H1 (cell line): ENCODE data around the gene SFRP2. TPM values are rescaled to one million over a fixed set of nuclear protein-coding genes. Genes with fewer than 3 reads are reported as not detected.
A peak's percentile ranks its signal among the peaks of the same experiment; 100 is the strongest.

Source experiments
- CTCF ChIA-PET: fragments of 300-600 bp; sonication (Branson Sonifier 250); formaldehyde crosslinking; loops from one replicate; lab custom pipeline; 2021; ENCODE audit not compliant: partially characterized antibody; lab: Charles Lee
- POLR2A ChIA-PET: fragments of 300-600 bp; sonication (Branson Sonifier 250); formaldehyde crosslinking; loops from one replicate; lab custom pipeline; 2021; ENCODE audit warnings: inconsistent platforms; ENCODE audit not compliant: partially characterized antibody; lab: Charles Lee
- DNase-seq, 2 experiments: peaks; one replicate each; pipeline versions ENCODE4 v3.0.0 to v3.0.0-alpha.2; 2010 to 2022; ENCODE audit warnings: low spot score in 2 of 2, low read depth in 1 of 2, mixed read lengths in 1 of 2
- FAIRE-seq: peaks from 2 replicates; lab custom pipeline; 2011; peaks lifted over from hg19 to GRCh38; lab: Jason Lieb, UNC
- H2AFZ ChIP-seq: 2 replicates; pipeline ENCODE4 v1.8.1; 2012; ENCODE audit warnings: low read length, inconsistent platforms
- H2AK5ac ChIP-seq: 2 replicates; pipeline ENCODE4 v1.6.1; 2013; ENCODE audit warnings: low read depth, low read length
- H2BK120ac ChIP-seq: replicated peaks from 2 replicates; pipeline ENCODE3; 2013; ENCODE audit warnings: low read depth, low read length, inconsistent platforms
- H2BK12ac ChIP-seq: 2 replicates; pipeline ENCODE4 v1.6.1; 2013; ENCODE audit warnings: low read depth, low read length
- H2BK15ac ChIP-seq: 2 replicates; pipeline ENCODE4 v1.6.1; 2013; ENCODE audit warnings: low read length
- H2BK20ac ChIP-seq: 2 replicates; pipeline ENCODE4 v1.6.1; 2013; ENCODE audit warnings: low read length
- H2BK5ac ChIP-seq: 2 replicates; pipeline ENCODE4 v1.6.1; 2013; ENCODE audit warnings: low read depth, low read length
- H3K14ac ChIP-seq: 2 replicates; pipeline ENCODE4 v1.6.1; 2013; ENCODE audit warnings: inconsistent platforms; ENCODE audit not compliant: insufficient read length
- H3K18ac ChIP-seq: 2 replicates; pipeline ENCODE4 v1.6.1; 2013; ENCODE audit warnings: low read length; ENCODE audit errors: extremely low read depth
- H3K23ac ChIP-seq: 2 replicates; pipeline ENCODE4 v1.6.1; 2013; ENCODE audit warnings: inconsistent platforms; ENCODE audit not compliant: insufficient read length
- H3K23me2 ChIP-seq: 2 replicates; pipeline ENCODE4 v1.6.1; 2013; ENCODE audit warnings: low read depth, low read length
- H3K27ac ChIP-seq: 2 replicates; pipeline ENCODE4 v1.6.1; 2011; ENCODE audit warnings: low read depth, low read length, inconsistent platforms
- H3K27me3 ChIP-seq, 4 experiments: replicated peaks in 1 of 4; 1 replicate in 1 of 4; 2 replicates in 3 of 4; pipeline versions ENCODE4 v1.6.1 to v1.8.1; 2011 to 2013; ENCODE audit warnings: low read length in 3 of 4, mild to moderate bottlenecking in 3 of 4, inconsistent platforms in 2 of 4, mixed read lengths in 2 of 4, moderate library complexity in 1 of 4; ENCODE audit not compliant: control insufficient read depth in 3 of 4, insufficient read depth in 3 of 4; ENCODE audit errors: extremely low read depth in 1 of 4
- H3K36me3 ChIP-seq, 4 experiments: 2 replicates each; pipeline versions ENCODE4 v1.6.1 to v1.8.1; 2011 to 2013; ENCODE audit warnings: mild to moderate bottlenecking in 4 of 4, low read length in 3 of 4, moderate library complexity in 2 of 4, control low read depth in 1 of 4, inconsistent platforms in 1 of 4; ENCODE audit not compliant: insufficient read depth in 4 of 4, control insufficient read depth in 2 of 4
- H3K4ac ChIP-seq: replicated peaks from 2 replicates; pipeline ENCODE3; 2013; ENCODE audit warnings: low read length, low read depth, mixed read lengths, inconsistent platforms; ENCODE audit not compliant: insufficient read length
- H3K4me1 ChIP-seq, 4 experiments: replicated peaks in 1 of 4; 1 replicate in 1 of 4; 2 replicates in 3 of 4; pipeline versions ENCODE4 v1.6.1 to v1.8.1; 2011 to 2013; ENCODE audit warnings: low read length in 3 of 4, inconsistent platforms in 2 of 4, mixed read lengths in 1 of 4; ENCODE audit not compliant: insufficient read depth in 4 of 4, control insufficient read depth in 3 of 4
- H3K4me2 ChIP-seq, 2 experiments: 2 replicates each; pipeline versions ENCODE4 v1.6.1 to v1.8.1; 2011 to 2013; ENCODE audit warnings: low read depth in 2 of 2, low read length in 2 of 2, control low read depth in 1 of 2, inconsistent platforms in 1 of 2, mild to moderate bottlenecking in 1 of 2; ENCODE audit not compliant: insufficient read depth in 1 of 2
- H3K4me3 ChIP-seq, 4 experiments: fragments of 200-600, 300-600 bp in 1 of 4; sonication (generic), shearing (Covaris generic), sonication (Bioruptor Twin) in 1 of 4; 2 replicates each; pipeline versions ENCODE4 v1.5.1 to v1.8.1; 2011 to 2016; ENCODE audit warnings: low read length in 4 of 4, low read depth in 3 of 4, control low read depth in 2 of 4, inconsistent platforms in 2 of 4, mild to moderate bottlenecking in 2 of 4, mixed read lengths in 1 of 4, moderate library complexity in 1 of 4; ENCODE audit not compliant: insufficient read depth in 2 of 4; ENCODE audit errors: extremely low read depth in 1 of 4
- H3K56ac ChIP-seq: replicated peaks from 2 replicates; pipeline ENCODE3; 2013; ENCODE audit warnings: low read depth, mild to moderate bottlenecking, mixed read lengths, low read length, inconsistent platforms; ENCODE audit not compliant: insufficient read length
- H3K79me1 ChIP-seq: 2 replicates; pipeline ENCODE4 v1.6.1; 2013; ENCODE audit warnings: low read depth, low read length, control low read depth
- H3K79me2 ChIP-seq, 2 experiments: 2 replicates each; pipeline versions ENCODE4 v1.6.1 to v1.8.1; 2012 to 2013; ENCODE audit warnings: low read length in 2 of 2, mild to moderate bottlenecking in 2 of 2, inconsistent platforms in 1 of 2; ENCODE audit not compliant: insufficient read depth in 2 of 2, control insufficient read depth in 1 of 2
- H3K9ac ChIP-seq, 4 experiments: replicated peaks in 1 of 4; 1 replicate in 1 of 4; 2 replicates in 3 of 4; pipeline versions ENCODE4 v1.6.1 to v1.8.1; 2011 to 2013; ENCODE audit warnings: low read depth in 3 of 4, low read length in 3 of 4, control low read depth in 2 of 4, mild to moderate bottlenecking in 2 of 4, moderate library complexity in 2 of 4, inconsistent platforms in 1 of 4; ENCODE audit errors: extremely low read depth in 1 of 4
- H3K9me3 ChIP-seq, 2 experiments: 2 replicates each; pipeline versions ENCODE4 v1.6.1 to v1.8.1; 2012 to 2013; ENCODE audit warnings: mild to moderate bottlenecking in 2 of 2, moderate library complexity in 2 of 2, control low read depth in 1 of 2, inconsistent platforms in 1 of 2, low read depth in 1 of 2, low read length in 1 of 2, mixed read lengths in 1 of 2; ENCODE audit not compliant: insufficient read depth in 2 of 2
- H4K20me1 ChIP-seq, 2 experiments: replicated peaks in 1 of 2; 2 replicates each; pipeline versions ENCODE3 to v1.8.1; 2011 to 2013; ENCODE audit warnings: inconsistent platforms in 2 of 2, low read length in 2 of 2, mild to moderate bottlenecking in 1 of 2; ENCODE audit not compliant: insufficient read depth in 2 of 2, control insufficient read depth in 1 of 2
- H4K5ac ChIP-seq: 2 replicates; pipeline ENCODE4 v1.6.1; 2013; ENCODE audit warnings: low read length, low read depth, mixed read lengths, inconsistent platforms; ENCODE audit not compliant: insufficient read length
- H4K8ac ChIP-seq: 2 replicates; pipeline ENCODE4 v1.8.0; 2013; ENCODE audit warnings: mild to moderate bottlenecking, moderate library complexity, low read length, inconsistent platforms; ENCODE audit not compliant: insufficient read depth; ENCODE audit errors: extremely low read depth
- H4K91ac ChIP-seq: replicated peaks from 2 replicates; pipeline ENCODE3; 2013; ENCODE audit warnings: low read length, mixed read lengths, inconsistent platforms; ENCODE audit not compliant: insufficient read length
- ASH2L ChIP-seq: fragments of 200-600, 300-600 bp; sonication (generic); IDR thresholded peaks from one replicate; pipeline ENCODE4 v1.7.1; 2017; ENCODE audit warnings: low read length
- EGR1 ChIP-seq: IDR thresholded peaks from 2 replicates; pipeline ENCODE4 v1.6.1; 2011; ENCODE audit warnings: low read depth, low read length, borderline replicate concordance
- GABPA ChIP-seq: IDR thresholded peaks from 2 replicates; pipeline ENCODE4 v1.6.1; 2011; ENCODE audit warnings: mild to moderate bottlenecking, low read length, moderate library complexity, borderline replicate concordance; ENCODE audit not compliant: insufficient read depth
- HDAC2 ChIP-seq, 2 experiments: fragments of 300-600 bp in 1 of 2; sonication (generic) in 1 of 2; IDR thresholded peaks; 2 replicates each; pipeline ENCODE4 v1.6.1; 2011 to 2012; ENCODE audit warnings: low read depth in 2 of 2, low read length in 2 of 2, mild to moderate bottlenecking in 2 of 2, moderate library complexity in 2 of 2, borderline replicate concordance in 1 of 2, inconsistent platforms in 1 of 2
- KDM5A ChIP-seq: fragments of 200-600 bp; IDR thresholded peaks from 2 replicates; pipeline ENCODE4 v1.7.1; 2012; ENCODE audit warnings: mild to moderate bottlenecking, low read length, inconsistent platforms, mixed read lengths
- SRF ChIP-seq: IDR thresholded peaks from 2 replicates; pipeline ENCODE4 v1.6.1; 2011; ENCODE audit warnings: mild to moderate bottlenecking, low read depth, low read length, moderate library complexity
- TAF7 ChIP-seq: optimal IDR thresholded peaks from 2 replicates; pipeline ENCODE3; 2011; ENCODE audit warnings: low read depth, mild to moderate bottlenecking, inconsistent platforms, low read length, moderate library complexity, borderline replicate concordance
- TBP ChIP-seq: IDR thresholded peaks from 2 replicates; pipeline ENCODE4 v1.6.1; 2011; ENCODE audit warnings: low read depth, low read length, improper control_type of control experiment
- WGBS, 2 experiments: shearing (Covaris generic) in 1 of 2; methylation state at CpG; one replicate each; pipeline versions ENCODE4 v1.1.6 to v1.1.7; 2013 to 2015; ENCODE audit warnings: low lambda C conversion rate in 2 of 2, mixed read lengths in 2 of 2, inconsistent platforms in 1 of 2, low coverage in 1 of 2, missing lambda C conversion rate in 1 of 2; ENCODE audit not compliant: insufficient replicate concordance in 2 of 2, insufficient coverage in 1 of 2, insufficient read length in 1 of 2; ENCODE audit errors: extremely low coverage in 1 of 2, missing lambda C conversion rate in 1 of 2; 5-methylcytosine and 5-hydroxymethylcytosine counted together
- polyA plus RNA-seq, 7 experiments: library from polyadenylated mRNA; depleted of rRNA in 3 of 7; stranded (reverse) in 5 of 7; unstranded in 2 of 7; fragments of >200 nt in 5 of 7; fragments of 200-250 nt in 2 of 7; gene quantifications; 1 replicate in 5 of 7; 2 replicates in 1 of 7; 4 replicates in 1 of 7; pipeline versions ENCODE4 v1.2.1 to v1.2.3, GENCODE V29; 2011 to 2013; ENCODE audit warnings: missing spikeins in 2 of 7, mixed read lengths in 2 of 7
- total RNA-seq: library from RNA; stranded (reverse); fragmentation: NEBNext Ultra II Directional; extraction: Animal tissue kit (Norgen Biotek cat#: 25700); gene quantifications from 2 replicates; pipeline ENCODE4 v1.2.1, GENCODE V29; 2021
- TF ChIP-seq, protein P1 (sequence below): IDR thresholded peaks from 2 replicates; pipeline ENCODE4 v1.6.1; 2011; ENCODE audit warnings: low read length, improper control_type of control experiment

The SFRP2 gene
- total and polyA plus RNA-seq, 2 of the 8 experiments (the other 6 are each of a cell fraction or from before 2014, with no cell fraction given) = 108 to 342 TPM

DNA sequence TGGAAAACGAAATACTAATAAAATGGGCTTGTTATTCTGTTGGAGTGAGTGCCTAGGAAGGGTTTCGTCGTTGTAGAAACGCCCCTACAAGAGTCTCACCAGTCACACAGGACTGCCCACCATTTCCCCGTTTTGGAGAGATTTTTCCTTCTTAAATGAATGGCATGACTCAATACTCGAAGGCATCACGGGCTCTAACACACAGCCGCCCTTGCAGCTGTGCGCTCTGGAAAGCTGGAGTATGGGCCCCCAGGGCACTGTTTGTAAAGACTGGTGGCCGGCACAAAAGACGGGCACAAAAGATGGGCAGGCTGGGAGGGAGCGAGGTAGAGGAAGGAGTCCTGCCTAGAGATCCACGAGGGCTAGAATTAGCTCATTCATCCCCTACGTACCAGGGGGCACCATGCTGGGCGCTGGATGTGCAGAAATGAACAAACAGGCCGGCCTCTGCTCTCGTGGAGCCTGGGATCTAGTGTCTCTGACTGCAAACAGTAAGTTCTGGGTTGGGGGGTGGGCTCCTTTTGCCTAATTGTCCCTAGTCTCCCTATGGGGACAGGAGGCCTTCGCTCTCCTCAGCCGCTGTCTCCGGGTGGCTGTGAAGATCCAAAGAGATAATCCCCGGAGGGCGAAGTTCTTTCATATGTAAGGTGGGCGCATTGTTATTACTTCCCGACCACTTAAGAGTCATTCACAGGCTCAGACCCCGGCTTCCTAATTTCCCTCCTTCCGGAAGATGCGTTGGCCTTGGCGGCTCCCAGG lies 1.0 kb upstream of the SFRP2 start:
- H3K9ac ChIP-seq = peak overlapping the region; percentile 41 to 90 (median 86)
- peaks cover 0 to 11% (median 8%) of the 10 kb centered on the region in 4 experiments; a peak in 5 of 7 replicates for H3K27me3 ChIP-seq
- TF ChIP-seq TBP (peak; percentile 71), GABPA (no peak), HDAC2 (IDR thresholded peaks at IDR 0.05; ENCODE audit: borderline replicate concordance in 1 of 2, low read depth in 2 of 2, low read length in 2 of 2) (no peak), SRF (no peak), KDM5A (no peak), EGR1 (peak; percentile 76), TAF7 (no peak), ASH2L (no peak)
- TF ChIP-seq, protein P1, sequence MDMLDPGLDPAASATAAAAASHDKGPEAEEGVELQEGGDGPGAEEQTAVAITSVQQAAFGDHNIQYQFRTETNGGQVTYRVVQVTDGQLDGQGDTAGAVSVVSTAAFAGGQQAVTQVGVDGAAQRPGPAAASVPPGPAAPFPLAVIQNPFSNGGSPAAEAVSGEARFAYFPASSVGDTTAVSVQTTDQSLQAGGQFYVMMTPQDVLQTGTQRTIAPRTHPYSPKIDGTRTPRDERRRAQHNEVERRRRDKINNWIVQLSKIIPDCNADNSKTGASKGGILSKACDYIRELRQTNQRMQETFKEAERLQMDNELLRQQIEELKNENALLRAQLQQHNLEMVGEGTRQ = no peak

More for the DNA sequence above, 1.0 kb upstream of the SFRP2 start:
- Histone ChIP-seq H3K56ac (peak overlapping the region; percentile 94), H3K36me3 (peaks cover 0 to 8% (median 2%) of the 10 kb centered on the region in 4 experiments; a peak in 4 of 8 replicates), H4K8ac (peak overlapping the region; percentile 72; the same call in 1 of the 2 replicates), H2BK120ac (peak overlapping the region; percentile 93), H2BK15ac (0 out of 2 replicates have a peak overlapping the region, but pooled peaks have one; percentile 61), H4K91ac (peak overlapping the region; percentile 98), H2AK5ac (no peak overlapping the region; the same call in 1 of the 2 replicates), H2BK20ac (peak overlapping the region; percentile 99; the same call in 1 of the 2 replicates), H3K4me2 (peak overlapping the region; percentile 85 to 96), H3K23ac (no peak overlapping the region), H3K23me2 (peaks cover 32% of the 10 kb centered on the region), H3K79me1 (peaks cover 4% of the 10 kb centered on the region; the same call in 1 of the 2 replicates), H3K79me2 (peaks cover 15 to 39% of the 10 kb centered on the region in 2 experiments), H4K20me1 (peaks cover 3 to 7% of the 10 kb centered on the region in 2 experiments), H2BK12ac (peak overlapping the region; percentile 88), H3K4me1 (peaks cover 0 to 18% (median 14%) of the 10 kb centered on the region in 4 experiments; a peak in 6 of 7 replicates), H3K4ac (peak overlapping the region; percentile 40), H2AFZ (no peak overlapping the region), H3K14ac (no peak overlapping the region), H2BK5ac (peak overlapping the region; percentile 97), H3K4me3 (peak overlapping the region; percentile 80 to 94 (median 94)), H3K18ac (peak overlapping the region; percentile 94), H3K9me3 (no peaks in the 10 kb centered on the region), H3K27ac (peak overlapping the region; percentile 89), H4K5ac (no peak overlapping the region)
- 2% methylated on average over 28 of the region's 28 CpGs; no CpG with 5 or more reads in 1 of the 2 experiments for WGBS, 2 experiments
- ChIA-PET POLR2A (interaction anchor here (0.6 to 5.1 kb wide), 31 partner anchors 9 to 954 kb away, joined by 3 to 77 read pairs (median 4); partner anchors contain the start of genes LRAT and TMEM131L), CTCF (interaction anchor here (0.6 to 9.5 kb wide), 12 partner anchors 8 to 627 kb away, joined by 3 to 117 read pairs (median 4); no protein-coding TSS in a partner anchor)
- DNase-seq (peak; percentile 85 to 92), FAIRE-seq (peak; percentile 92)
